Stimulated activated CD4-positive, alpha-beta T cell treated with anti-CD3 and anti-CD28 coated beads, Interleukin-12 subunit alpha, Interleukin-12 subunit beta, amount 100 ng/mL, for 4 hours (primary cell): ENCODE results near the gene MFSD11.
"Not testable (repeated sequence)": the region's sequence is repeated elsewhere in the genome, so short reads cannot be mapped to it uniquely, and the experiment has no call there.

Experiments
- DNase-seq: peaks from one replicate; pipeline ENCODE4 v3.0.0-alpha.2; 2020

MFSD11 gene

DNA sequence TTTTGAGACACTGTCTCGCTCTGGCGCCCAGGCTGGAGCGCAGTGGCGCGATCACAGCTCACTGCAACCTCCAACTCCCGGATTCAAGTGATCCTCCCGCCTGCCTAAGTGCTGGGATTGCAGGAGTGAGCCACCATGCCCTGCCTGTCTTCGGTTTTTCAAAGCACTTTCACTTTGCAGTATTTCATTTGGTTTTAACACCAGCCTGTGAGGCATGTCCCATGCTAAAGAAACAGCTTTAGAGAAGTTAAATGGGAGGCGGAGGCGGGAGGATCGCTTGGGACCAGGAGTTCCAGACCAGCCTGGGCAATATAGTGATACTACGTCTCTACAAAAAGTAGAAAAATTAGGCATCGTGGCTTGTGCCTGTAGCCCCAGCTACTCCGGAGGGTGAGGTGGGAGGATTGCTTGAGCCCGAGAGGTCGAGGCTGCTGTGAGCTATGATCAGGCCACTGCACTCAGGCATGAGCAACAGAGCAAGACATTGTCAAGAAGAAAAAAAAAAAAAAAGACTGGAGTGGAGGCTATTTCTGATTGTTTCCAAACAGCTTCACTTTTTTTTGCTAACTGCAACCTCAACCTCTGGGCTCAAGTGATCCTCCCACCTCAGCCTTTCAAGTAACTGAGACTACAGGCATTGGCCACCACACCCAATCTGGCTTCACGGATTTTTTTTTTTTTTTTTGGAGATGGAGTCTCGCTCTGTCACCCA is 10.0 kb upstream of the MFSD11 start:
- DNase-seq, result no peak

GRCh38 chr17:76731800-76732733 is 5.9 kb upstream of the MFSD11 start:
- DNase-seq, result not testable (repeated sequence)

DNA sequence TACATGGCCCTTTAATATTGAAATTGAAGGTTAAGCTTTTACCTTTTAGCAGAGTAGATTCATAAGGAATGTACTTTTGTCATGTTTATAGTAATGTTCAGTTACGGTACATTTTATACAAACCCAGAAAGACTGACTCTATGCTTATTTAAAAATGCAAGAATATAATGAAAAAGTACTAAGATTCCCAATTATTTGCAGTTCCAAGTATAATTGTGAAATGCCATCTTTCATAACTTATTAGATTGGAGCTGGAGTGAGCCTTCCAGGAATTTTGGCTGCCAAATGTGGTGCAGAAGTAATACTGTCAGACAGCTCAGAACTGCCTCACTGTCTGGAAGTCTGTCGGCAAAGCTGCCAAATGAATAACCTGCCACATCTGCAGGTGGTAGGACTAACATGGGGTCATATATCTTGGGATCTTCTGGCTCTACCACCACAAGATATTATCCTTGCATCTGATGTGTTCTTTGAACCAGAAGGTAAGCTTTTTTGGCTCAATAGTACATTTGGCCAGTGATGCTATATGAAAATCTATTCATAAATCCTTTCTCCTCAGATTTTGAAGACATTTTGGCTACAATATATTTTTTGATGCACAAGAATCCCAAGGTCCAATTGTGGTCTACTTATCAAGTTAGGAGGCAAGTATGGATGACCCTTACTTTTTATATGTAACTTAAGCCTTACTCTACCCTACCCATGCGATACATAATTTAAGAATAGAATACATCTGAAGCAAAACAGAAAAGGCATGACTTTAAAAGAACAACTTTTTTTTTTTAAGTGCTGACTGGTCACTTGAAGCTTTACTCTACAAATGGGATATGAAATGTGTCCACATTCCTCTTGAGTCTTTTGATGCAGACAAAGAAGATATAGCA is 4.9 kb upstream of the MFSD11 start:
- no peak for DNase-seq

DNA sequence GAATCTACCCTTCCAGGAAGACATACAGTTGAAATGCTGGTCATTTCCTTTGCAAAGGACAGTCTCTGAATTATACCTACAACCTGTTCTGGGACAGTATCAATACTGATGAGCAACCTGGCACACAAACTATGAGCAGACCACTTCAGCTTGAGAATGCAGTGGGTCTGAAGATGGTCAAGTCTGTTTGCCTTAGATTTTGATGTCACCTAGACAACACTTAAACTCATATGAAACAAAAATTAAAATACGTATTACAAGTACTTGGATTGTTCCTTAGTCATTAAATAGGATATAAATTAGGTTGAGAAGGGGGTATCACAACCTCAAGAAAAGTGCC is 4.3 kb upstream of the MFSD11 start:
- no peak for DNase-seq

GRCh38 chr17:76734080-76734840 is 3.7 kb upstream of the MFSD11 start:
- no peak for DNase-seq

GRCh38 chr17:76735006-76735405 is 2.9 kb upstream of the MFSD11 start:
- DNase-seq, result no peak

DNA sequence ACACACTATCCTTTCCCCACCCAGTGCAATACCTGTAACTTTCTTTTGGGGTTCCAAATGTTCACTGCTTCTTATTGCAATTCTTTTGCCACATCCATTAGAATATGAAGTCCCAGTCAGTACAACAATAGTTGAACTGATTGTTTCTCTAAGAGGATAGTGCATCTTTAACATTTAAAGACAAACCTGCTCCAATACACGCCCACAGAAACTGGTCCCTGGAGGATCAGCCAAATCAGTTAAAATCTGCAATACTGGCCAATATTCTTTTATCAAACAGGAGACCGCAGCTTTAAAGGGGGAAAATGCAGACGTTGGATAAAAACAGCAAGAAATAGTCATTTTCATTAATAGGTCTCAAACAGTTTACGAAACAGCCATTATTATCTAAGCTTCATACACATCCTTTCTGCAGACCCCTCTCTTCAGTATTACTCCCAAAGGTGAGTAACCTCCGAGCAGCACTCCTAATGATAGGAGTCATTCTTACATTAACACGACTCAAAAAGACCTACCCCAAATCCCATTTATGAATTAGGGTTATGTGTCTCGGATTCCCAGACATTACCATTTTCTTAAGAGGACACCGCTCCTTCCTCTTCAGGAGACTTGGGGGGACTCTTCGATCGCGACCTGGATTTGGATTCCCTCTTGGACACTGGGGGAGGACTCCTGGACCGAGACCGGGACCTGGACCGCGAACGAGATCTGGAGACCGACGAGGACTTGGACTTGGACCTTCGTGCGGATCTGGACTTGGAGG is 2.2 kb upstream of the MFSD11 start:
- DNase-seq, result no peak

- DNase-seq, result peak; percentile 65
These were observed 1.4 kb upstream of the MFSD11 start for GRCh38 chr17:76736349-76737081.

GRCh38 chr17:76737082-76737675 is 740 bp upstream of the MFSD11 start, which contains the start of gene SRSF2:
Gene SRSF2 (minus strand): TSS chr17:76737331. CDS start chr17:76737160, 171 bp downstream.
- DNase-seq, result peak; percentile 97

DNA sequence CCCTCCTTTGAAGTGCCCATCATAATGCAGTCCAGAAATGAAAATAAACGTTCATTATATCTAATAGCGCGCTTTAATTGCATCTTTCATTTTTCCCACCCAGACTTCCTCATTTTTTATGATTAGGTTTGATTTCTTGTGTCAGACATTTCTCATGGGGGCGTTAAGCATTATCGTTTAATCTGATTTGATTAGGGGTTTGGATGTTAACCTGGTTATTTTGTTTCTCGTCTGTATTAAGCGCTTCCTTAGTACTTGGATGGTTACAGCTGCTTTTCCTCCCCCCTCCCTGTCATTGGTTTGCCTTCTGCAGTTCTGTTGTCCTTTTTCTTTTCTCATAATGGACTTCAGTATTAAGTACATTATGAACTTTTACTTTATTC is 540 bp downstream of the MFSD11 start:
- DNase-seq, result no peak

GRCh38 chr17:76739568-76740115 is 1.7 kb downstream of the MFSD11 start:
- DNase-seq, result not testable (repeated sequence)

DNA sequence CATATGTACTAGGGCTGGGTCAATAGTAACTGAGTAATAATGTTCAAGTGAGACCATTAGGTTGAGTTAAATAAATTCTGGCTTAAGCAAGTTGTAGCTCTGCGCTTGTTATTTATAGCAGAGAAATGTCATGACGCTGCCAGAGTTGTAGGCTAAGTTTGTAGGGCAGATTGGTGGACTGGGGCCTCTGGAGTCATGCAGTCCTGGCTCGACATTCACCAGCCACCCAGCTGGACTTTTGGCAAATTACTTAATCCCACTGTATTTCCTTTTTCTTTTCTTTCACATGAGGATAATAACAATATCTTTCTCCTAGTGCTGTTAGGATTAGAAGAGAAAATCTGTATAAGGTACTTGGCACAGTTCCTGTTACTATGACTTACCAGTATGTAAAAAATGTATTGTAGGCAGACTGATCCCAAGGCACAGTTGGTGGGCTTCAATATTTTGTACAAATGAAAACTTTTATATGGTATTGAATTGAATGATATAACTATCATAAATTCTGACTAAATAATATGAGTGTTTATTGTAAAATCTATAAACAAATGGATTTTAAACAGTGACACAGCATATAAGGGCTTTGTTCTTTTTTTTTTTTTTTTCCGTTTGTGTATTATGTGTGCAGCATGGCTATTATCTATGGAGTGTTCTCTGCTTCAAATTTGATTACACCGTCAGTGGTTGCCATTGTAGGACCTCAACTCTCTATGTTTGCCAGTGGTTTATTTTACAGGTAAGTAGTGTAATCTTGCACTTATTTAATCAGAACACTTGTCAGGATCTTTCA is 2.6 kb downstream of the MFSD11 start:
- no peak for DNase-seq

DNA sequence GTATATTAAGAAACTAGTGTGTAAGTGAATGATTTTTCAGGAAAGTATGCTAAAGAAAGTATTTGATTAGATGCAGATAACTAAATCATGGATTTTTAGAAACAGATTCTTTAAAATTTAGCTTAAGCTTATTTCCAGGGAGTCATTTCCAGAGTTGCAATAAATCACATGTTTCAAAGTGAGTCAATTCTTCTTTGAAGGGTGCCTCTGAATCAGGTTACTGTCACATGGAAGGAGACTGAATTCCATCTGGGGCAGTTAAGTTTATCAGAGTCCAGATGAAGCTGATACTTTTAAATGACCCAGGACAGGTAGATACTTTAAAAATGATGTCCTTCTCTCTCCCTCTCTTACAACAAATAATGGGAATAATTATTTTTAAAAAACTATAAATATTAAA is 5.0 kb downstream of the MFSD11 start:
- DNase-seq, result no peak

- DNase-seq, result no peak
These were observed 6.8 kb downstream of the MFSD11 start for GRCh38 chr17:76744747-76745146.

GRCh38 chr17:76745785-76746184 is 7.9 kb downstream of the MFSD11 start:
- not testable (repeated sequence) for DNase-seq

GRCh38 chr17:76747716-76748363 is 9.9 kb downstream of the MFSD11 start:
- no peak for DNase-seq

- no peak for DNase-seq
These were observed 10.7 kb downstream of the MFSD11 start for GRCh38 chr17:76748657-76749056.

DNA sequence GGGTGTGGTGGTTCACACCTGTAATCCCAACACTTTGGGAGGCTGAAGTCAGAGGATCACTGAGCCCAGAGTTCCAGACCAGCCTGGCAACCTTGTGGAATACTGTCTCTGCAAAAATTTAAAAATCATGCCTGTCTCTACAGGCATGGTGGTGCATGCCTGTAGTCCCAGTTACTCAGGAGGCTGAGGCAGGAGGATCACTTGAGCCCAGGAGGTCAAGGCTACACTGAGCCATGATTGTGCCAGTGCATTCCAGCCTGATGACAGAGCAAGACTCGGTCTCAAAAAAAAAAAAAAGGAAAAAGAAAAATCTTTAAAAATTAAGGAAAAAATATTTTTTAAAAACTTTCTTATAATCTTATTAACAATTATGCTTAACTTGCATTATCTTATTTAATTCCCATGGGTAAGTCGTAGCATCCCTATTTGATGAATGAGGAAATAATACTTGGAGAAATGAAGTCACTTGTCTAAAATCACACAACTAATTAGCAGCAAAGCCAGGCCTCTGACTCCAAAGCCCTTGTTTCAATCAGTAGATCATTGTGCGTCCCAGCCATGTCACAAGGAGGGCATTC is 13.6 kb downstream of the MFSD11 start:
- DNase-seq, result no peak
